DMS153 (cell line): Measurements from ENCODE around the gene ELMO1.

Experiments used
- DNase-seq: peaks from one replicate; lab custom pipeline; 2025; lab: John Stamatoyannopoulos, UW

ELMO1 gene

GRCh38 chr7:37096341-37096740, 352.3 kb downstream of the ELMO1 start:
- DNase-seq = no peak

GRCh38 chr7:37095122-37095521, 353.5 kb downstream of the ELMO1 start:
- DNase-seq = no peak

- no peak for DNase-seq
Measured at GRCh38 chr7:37093257-37093656, 355.4 kb downstream of the ELMO1 start.

- no peak for DNase-seq
Measured at GRCh38 chr7:37092548-37092947, 356.1 kb downstream of the ELMO1 start.

GRCh38 chr7:37089972-37090371, 358.7 kb downstream of the ELMO1 start:
- DNase-seq = no peak

- DNase-seq = no peak
Measured at GRCh38 chr7:37085600-37085999, 363.1 kb downstream of the ELMO1 start.

- DNase-seq = no peak
Measured at GRCh38 chr7:37084303-37084702, 364.4 kb downstream of the ELMO1 start.

GRCh38 chr7:37083311-37084096, 365.2 kb downstream of the ELMO1 start:
- DNase-seq = no peak

GRCh38 chr7:37081436-37081835, 367.2 kb downstream of the ELMO1 start:
- peak; percentile 32 for DNase-seq

- no peak for DNase-seq
Measured at GRCh38 chr7:37079420-37079819, 369.2 kb downstream of the ELMO1 start.

- DNase-seq = no peak
Measured at GRCh38 chr7:37076668-37077067, 372.0 kb downstream of the ELMO1 start.

GRCh38 chr7:37074370-37074769, 374.3 kb downstream of the ELMO1 start:
- DNase-seq = no peak

GRCh38 chr7:37071124-37071523, 377.5 kb downstream of the ELMO1 start:
- DNase-seq = no peak

- DNase-seq = no peak
Measured at GRCh38 chr7:37070471-37070870, 378.2 kb downstream of the ELMO1 start.

GRCh38 chr7:37070031-37070430, 378.6 kb downstream of the ELMO1 start:
- DNase-seq = no peak

GRCh38 chr7:37069336-37069735, 379.3 kb downstream of the ELMO1 start:
- no peak for DNase-seq

- DNase-seq = no peak
Measured at GRCh38 chr7:37068902-37069301, 379.8 kb downstream of the ELMO1 start.

- peak; percentile 36 for DNase-seq
Measured at GRCh38 chr7:37068038-37068437, 380.6 kb downstream of the ELMO1 start.

GRCh38 chr7:37065779-37066271, 382.8 kb downstream of the ELMO1 start:
- no peak for DNase-seq

GRCh38 chr7:37062560-37062859, 386.2 kb downstream of the ELMO1 start:
- no peak for DNase-seq

GRCh38 chr7:37061849-37062559, 386.7 kb downstream of the ELMO1 start:
- no peak for DNase-seq

GRCh38 chr7:37056234-37056912, 392.3 kb downstream of the ELMO1 start:
- DNase-seq = no peak
